Endodermal cell (in vitro differentiated cells): ENCODE results near the gene WWP2. TPM values are rescaled to one million over a fixed set of nuclear protein-coding genes. Genes with fewer than 3 reads are reported as not detected.
"Not testable (repeated sequence)": the region's sequence is repeated elsewhere in the genome, so short reads cannot be mapped to it uniquely, and the experiment has no call there.

Experiments
- DNase-seq: peaks from one replicate; pipeline ENCODE4 v3.0.0-alpha.2; 2017
- H3K27ac ChIP-seq: 2 replicates; pipeline ENCODE4 v1.5.1; 2013; ENCODE audit warnings: mild to moderate bottlenecking, low read depth, low read length, moderate library complexity
- H3K27me3 ChIP-seq: 2 replicates; pipeline ENCODE4 v1.6.1; 2013; ENCODE audit warnings: mild to moderate bottlenecking, low read length, moderate library complexity; ENCODE audit not compliant: insufficient read depth, control insufficient read depth, poor library complexity, severe bottlenecking
- H3K36me3 ChIP-seq: 2 replicates; pipeline ENCODE4 v1.7.0; 2013; ENCODE audit warnings: mild to moderate bottlenecking, low read length, moderate library complexity; ENCODE audit not compliant: control insufficient read depth, insufficient read depth
- H3K4me1 ChIP-seq: one replicate; pipeline ENCODE4 v1.7.0; 2013; ENCODE audit warnings: low read length; ENCODE audit not compliant: control insufficient read depth, insufficient read depth
- H3K4me3 ChIP-seq: 2 replicates; pipeline ENCODE4 v1.5.1; 2013; ENCODE audit warnings: mild to moderate bottlenecking, low read length, moderate library complexity
- H3K9ac ChIP-seq: 2 replicates; pipeline ENCODE4 v1.6.1; 2013; ENCODE audit warnings: mild to moderate bottlenecking, low read length, moderate library complexity; ENCODE audit not compliant: poor library complexity, severe bottlenecking; ENCODE audit errors: extremely low read depth
- H3K9me3 ChIP-seq: 2 replicates; pipeline ENCODE4 v1.6.1; 2013; ENCODE audit warnings: mild to moderate bottlenecking, low read length, moderate library complexity; ENCODE audit not compliant: control insufficient read depth
- H3K27ac Mint-ChIP-seq: 2 replicates; pipeline ENCODE4 v1.8.0; 2020; ENCODE audit warnings: mixed read lengths
- H3K27me3 Mint-ChIP-seq: 2 replicates; pipeline ENCODE4 v1.8.0; 2021; ENCODE audit warnings: mild to moderate bottlenecking, mixed read lengths; ENCODE audit not compliant: insufficient read depth
- H3K36me3 Mint-ChIP-seq: 2 replicates; pipeline ENCODE4 v1.8.0; 2020; ENCODE audit warnings: low read depth, mixed read lengths
- H3K4me1 Mint-ChIP-seq: 2 replicates; pipeline ENCODE4 v1.8.0; 2020; ENCODE audit warnings: mixed read lengths
- H3K4me3 Mint-ChIP-seq: 2 replicates; pipeline ENCODE4 v1.8.0; 2020; ENCODE audit warnings: mild to moderate bottlenecking, moderate library complexity, mixed read lengths
- H3K9me3 Mint-ChIP-seq: 2 replicates; pipeline ENCODE4 v1.8.0; 2020; ENCODE audit warnings: mild to moderate bottlenecking, mixed read lengths
- CTCF ChIP-seq: fragments of 200-600 bp; sonication (generic); conservative IDR thresholded peaks from 2 replicates; pipeline ENCODE4 v1.5.0; 2021; ENCODE audit warnings: antibody characterized with exemption, mild to moderate bottlenecking
- WGBS, 2 experiments: methylation state at CpG; one replicate each; pipeline versions ENCODE4 v1.1.5 to v1.1.7; 2013; ENCODE audit warnings: missing lambda C conversion rate in 2 of 2, mixed read lengths in 1 of 2; ENCODE audit not compliant: insufficient coverage in 1 of 2, insufficient read length in 1 of 2; 5-methylcytosine and 5-hydroxymethylcytosine counted together
- total RNA-seq, 2 donors: library from RNA; stranded (reverse); fragmentation: NEBNext Ultra II Directional in 1 of 2; extraction: Animal tissue kit (Norgen Biotek cat#: 25700) in 1 of 2; gene quantifications; 2 replicates in 1 of 2; 3 replicates in 1 of 2; pipeline ENCODE4 v1.2.1, GENCODE V29; 2021

WWP2 gene
- total RNA-seq, 2 donors from 2014 or later, result 42.3 to 50.0 TPM

GRCh38 chr16:69754469-69755310 lies 7.4 kb upstream of the WWP2 start, which contains the start of gene NOB1:
NOB1 (minus strand) TSS chr16:69754926; CDS start chr16:69754910, 16 bp downstream.
- 1% methylated on average over 34 to 58 of the region's 58 CpGs for WGBS, 2 experiments
- H3K9me3 ChIP-seq, result no peaks in the 10 kb centered on the region
- Mint-ChIP-seq H3K9me3 (no peaks in the 10 kb centered on the region), H3K4me1 (peaks cover 6% of the 10 kb centered on the region), H3K27ac (peak within 1 kb of the TSS; percentile 99), H3K27me3 (peaks cover 8% of the 10 kb centered on the region), H3K36me3 (peaks cover 26% of the 10 kb centered on the region), H3K4me3 (peak within 1 kb of the TSS; percentile 98)
- no peaks in the 10 kb centered on the region for H3K4me1 ChIP-seq
- peak; percentile 98 for TF ChIP-seq CTCF
- peak within 1 kb of the TSS; percentile 100 for H3K4me3 ChIP-seq
- no peak within 1 kb of the TSS for H3K27ac ChIP-seq
- peak; percentile 99 for DNase-seq
- H3K36me3 ChIP-seq, result peaks cover 27% of the 10 kb centered on the region
- no peaks in the 10 kb centered on the region for H3K27me3 ChIP-seq
- peak within 1 kb of the TSS; percentile 91 for H3K9ac ChIP-seq

GRCh38 chr16:69756705-69757104 lies 5.4 kb upstream of the WWP2 start:
- Histone ChIP-seq H3K36me3 (peaks cover 9% of the 10 kb centered on the region), H3K4me3 (no peak overlapping the region), H3K4me1 (no peaks in the 10 kb centered on the region), H3K9ac (no peak overlapping the region), H3K27ac (no peak overlapping the region), H3K9me3 (no peaks in the 10 kb centered on the region), H3K27me3 (no peaks in the 10 kb centered on the region)
- H3K27ac Mint-ChIP-seq, result no peak overlapping the region
- H3K27me3 Mint-ChIP-seq, result peaks cover 8% of the 10 kb centered on the region
- H3K9me3 Mint-ChIP-seq, result no peaks in the 10 kb centered on the region
- peaks cover 6% of the 10 kb centered on the region for H3K4me1 Mint-ChIP-seq
- no peak for DNase-seq
- 92 to 98% methylated on average over 10 of the region's 10 CpGs for WGBS, 2 experiments
- no peak for TF ChIP-seq CTCF
- peaks cover 13% of the 10 kb centered on the region for H3K36me3 Mint-ChIP-seq
- H3K4me3 Mint-ChIP-seq, result no peak overlapping the region

- not testable (repeated sequence) for H3K27ac ChIP-seq, H3K4me3 Mint-ChIP-seq, H3K27me3 ChIP-seq, H3K36me3 Mint-ChIP-seq, H3K9me3 ChIP-seq, H3K9ac ChIP-seq, H3K36me3 ChIP-seq, H3K4me3 ChIP-seq, H3K27me3 Mint-ChIP-seq, H3K4me1 Mint-ChIP-seq, DNase-seq, H3K27ac Mint-ChIP-seq, H3K9me3 Mint-ChIP-seq, H3K4me1 ChIP-seq
- 94 to 96% methylated on average over 13 of the region's 13 CpGs for WGBS, 2 experiments
Measured at GRCh38 chr16:69757375-69757774, 4.8 kb upstream of the WWP2 start.
